Measurements from ENCODE around the gene LY6G5B. TPM values are rescaled to one million over a fixed set of nuclear protein-coding genes. Genes with fewer than 3 reads are reported as not detected.

The LY6G5B gene
- total and polyA plus RNA-seq, 2 experiments from 2014 or later = 5.9 to 7.5 TPM

- no peaks in the 10 kb centered on the region for H3K9me3 ChIP-seq (ENCODE audit: low read depth)
- no peak within 1 kb of the TSS for H2AFZ ChIP-seq
- no peaks in the 10 kb centered on the region for H3K9me2 ChIP-seq (ENCODE audit: insufficient read depth)
- WGBS, 2 experiments (ENCODE audit: low coverage in 1 of 2, low lambda C conversion rate in 2 of 2, missing lambda C conversion rate in 2 of 2) = 89 to 90% methylated on average over 8 of the region's 8 CpGs
- H3K4me2 ChIP-seq (ENCODE audit: unreplicated experiment) = no peak within 1 kb of the TSS
- H3K79me2 ChIP-seq (ENCODE audit: insufficient read depth) = peaks cover 87% of the 10 kb centered on the region
- H3K27me3 ChIP-seq (replicated peaks; ENCODE audit: insufficient read depth) = no peaks in the 10 kb centered on the region
- H3K9ac ChIP-seq = no peak within 1 kb of the TSS
- H3F3A ChIP-seq (ENCODE audit: insufficient read depth) = peaks cover 8% of the 10 kb centered on the region
- no peaks in the 10 kb centered on the region for H4K20me1 ChIP-seq (ENCODE audit: insufficient read depth)
- H3K4me3 ChIP-seq = no peak within 1 kb of the TSS
- H3K4me1 ChIP-seq (ENCODE audit: insufficient read depth) = peaks cover 25% of the 10 kb centered on the region
- H3K27ac ChIP-seq = no peak within 1 kb of the TSS
- H3K36me3 ChIP-seq (ENCODE audit: low read depth) = no peaks in the 10 kb centered on the region
- in situ Hi-C loops (cut with MboI) = no loop called here
- no peak for DNase-seq
- no peak for TF ChIP-seq EZH2 (IDR thresholded peaks at IDR 0.05; ENCODE audit: insufficient read depth, poor library complexity, severe bottlenecking)
- TF ChIP-seq EZH2phosphoT487 (IDR thresholded peaks at IDR 0.05; ENCODE audit: insufficient read depth, low read depth) = no peak
Measured at GRCh38 chr6:31655349-31656237, 14.2 kb upstream of the LY6G5B start, which contains the start of gene APOM. Gene APOM, plus strand, starts transcription at chr6:31655894. Its CDS starts 73 bp downstream, at chr6:31655967.

GRCh38 chr6:31657406-31658157 is 12.2 kb upstream of the LY6G5B start:
- Histone ChIP-seq H3K9me2 (ENCODE audit: insufficient read depth) (no peaks in the 10 kb centered on the region), H3K27ac (no peak overlapping the region), H3K4me1 (ENCODE audit: insufficient read depth) (peaks cover 21% of the 10 kb centered on the region), H3K79me2 (ENCODE audit: insufficient read depth) (peaks cover 92% of the 10 kb centered on the region), H3K4me3 (0 out of 2 replicates have a peak overlapping the region, but pooled peaks have one; percentile 12), H4K20me1 (ENCODE audit: insufficient read depth) (no peaks in the 10 kb centered on the region), H3K9me3 (ENCODE audit: low read depth) (no peaks in the 10 kb centered on the region), H3K4me2 (ENCODE audit: unreplicated experiment) (no peak overlapping the region), H3K36me3 (ENCODE audit: low read depth) (no peaks in the 10 kb centered on the region), H2AFZ (no peak overlapping the region), H3K9ac (no peak overlapping the region), H3K27me3 (replicated peaks; ENCODE audit: insufficient read depth) (no peaks in the 10 kb centered on the region), H3F3A (ENCODE audit: insufficient read depth) (peaks cover 20% of the 10 kb centered on the region)
- in situ Hi-C loops (cut with MboI) = no loop called here
- DNase-seq = peak; percentile 44
- WGBS, 2 experiments (ENCODE audit: low coverage in 1 of 2, low lambda C conversion rate in 2 of 2, missing lambda C conversion rate in 2 of 2) = 54 to 63% methylated on average over 6 of the region's 6 CpGs
- TF ChIP-seq EZH2phosphoT487 (IDR thresholded peaks at IDR 0.05; ENCODE audit: insufficient read depth, low read depth) = no peak
- no peak for TF ChIP-seq EZH2 (IDR thresholded peaks at IDR 0.05; ENCODE audit: insufficient read depth, poor library complexity, severe bottlenecking)

- Histone ChIP-seq H3K4me3 (peak overlapping the region; percentile 91; the same call in 1 of the 2 replicates), H3K4me1 (ENCODE audit: insufficient read depth) (peaks cover 23% of the 10 kb centered on the region), H3K27ac (no peak overlapping the region), H3K4me2 (ENCODE audit: unreplicated experiment) (no peak overlapping the region), H3F3A (ENCODE audit: insufficient read depth) (peaks cover 20% of the 10 kb centered on the region), H2AFZ (no peak overlapping the region), H3K9ac (0 out of 2 replicates have a peak overlapping the region, but pooled peaks have one; percentile 12), H3K9me2 (ENCODE audit: insufficient read depth) (no peaks in the 10 kb centered on the region), H3K79me2 (ENCODE audit: insufficient read depth) (peaks cover 97% of the 10 kb centered on the region), H3K36me3 (ENCODE audit: low read depth) (no peaks in the 10 kb centered on the region), H4K20me1 (ENCODE audit: insufficient read depth) (no peaks in the 10 kb centered on the region), H3K27me3 (replicated peaks; ENCODE audit: insufficient read depth) (no peaks in the 10 kb centered on the region), H3K9me3 (ENCODE audit: low read depth) (no peaks in the 10 kb centered on the region)
- WGBS, 2 experiments (ENCODE audit: low coverage in 1 of 2, low lambda C conversion rate in 2 of 2, missing lambda C conversion rate in 2 of 2) = 68 to 69% methylated on average over 4 of the region's 4 CpGs
- TF ChIP-seq EZH2 (IDR thresholded peaks at IDR 0.05; ENCODE audit: insufficient read depth, poor library complexity, severe bottlenecking) (no peak), EZH2phosphoT487 (IDR thresholded peaks at IDR 0.05; ENCODE audit: insufficient read depth, low read depth) (no peak)
- no peak for DNase-seq
- in situ Hi-C loops (cut with MboI) = no loop called here
Measured at GRCh38 chr6:31658158-31658688, 11.6 kb upstream of the LY6G5B start.

- Histone ChIP-seq H3K9ac (peak overlapping the region; percentile 88; the same call in 1 of the 2 replicates), H4K20me1 (ENCODE audit: insufficient read depth) (no peaks in the 10 kb centered on the region), H3K4me2 (ENCODE audit: unreplicated experiment) (peak overlapping the region; percentile 97), H3K36me3 (ENCODE audit: low read depth) (no peaks in the 10 kb centered on the region), H3F3A (ENCODE audit: insufficient read depth) (peaks cover 21% of the 10 kb centered on the region), H3K4me1 (ENCODE audit: insufficient read depth) (peaks cover 24% of the 10 kb centered on the region), H3K79me2 (ENCODE audit: insufficient read depth) (peaks cover 97% of the 10 kb centered on the region), H3K9me3 (ENCODE audit: low read depth) (no peaks in the 10 kb centered on the region), H2AFZ (no peak overlapping the region), H3K27me3 (replicated peaks; ENCODE audit: insufficient read depth) (no peaks in the 10 kb centered on the region), H3K27ac (no peak overlapping the region), H3K4me3 (peak overlapping the region; percentile 91), H3K9me2 (ENCODE audit: insufficient read depth) (no peaks in the 10 kb centered on the region)
- DNase-seq = no peak
- WGBS, 2 experiments (ENCODE audit: low coverage in 1 of 2, low lambda C conversion rate in 2 of 2, missing lambda C conversion rate in 2 of 2) = 88 to 96% methylated on average over 10 to 13 of the region's 13 CpGs
- no peak for TF ChIP-seq EZH2phosphoT487 (IDR thresholded peaks at IDR 0.05; ENCODE audit: insufficient read depth, low read depth)
- no peak for TF ChIP-seq EZH2 (IDR thresholded peaks at IDR 0.05; ENCODE audit: insufficient read depth, poor library complexity, severe bottlenecking)
- in situ Hi-C loops (cut with MboI) = no loop called here
Measured at GRCh38 chr6:31658983-31659648, 10.7 kb upstream of the LY6G5B start.
